Spleen (tissue), 13 donors: ENCODE results near the gene HTATIP2. TPM values are rescaled to one million over a fixed set of nuclear protein-coding genes. Genes with fewer than 3 reads are reported as not detected.

Source experiments
- DNase-seq: peaks from one replicate; pipeline ENCODE4 v3.0.0-alpha.2; 2020
- H3K27ac ChIP-seq, 8 donors: fragments of 200-600 bp; sonication (generic) in 7 of 8; 1 replicate in 4 of 8; 2 replicates in 4 of 8; pipeline versions ENCODE4 v1.5.0 to v1.8.0; 2016 to 2021; ENCODE audit warnings: inconsistent platforms in 4 of 8, mild to moderate bottlenecking in 4 of 8, moderate library complexity in 1 of 8
- H3K27me3 ChIP-seq, 7 donors: fragments of 200-600 bp; sonication (generic) in 6 of 7; replicated peaks in 1 of 7; 1 replicate in 4 of 7; 2 replicates in 3 of 7; pipeline versions ENCODE4 v1.5.0 to v1.8.0; 2016 to 2021; ENCODE audit warnings: inconsistent platforms in 3 of 7, mild to moderate bottlenecking in 1 of 7
- H3K36me3 ChIP-seq, 6 donors: fragments of 200-600 bp; sonication (generic) in 5 of 6; 1 replicate in 4 of 6; 2 replicates in 2 of 6; pipeline versions ENCODE4 v1.5.0 to v1.8.0; 2016 to 2021; ENCODE audit warnings: inconsistent platforms in 2 of 6
- H3K4me1 ChIP-seq, 6 donors: fragments of 200-600 bp; sonication (generic) in 5 of 6; 1 replicate in 3 of 6; 2 replicates in 3 of 6; pipeline versions ENCODE4 v1.5.0 to v1.8.0; 2016 to 2021; ENCODE audit warnings: inconsistent platforms in 3 of 6
- H3K4me3 ChIP-seq, 8 donors: fragments of 200-600 bp; sonication (generic) in 7 of 8; 1 replicate in 4 of 8; 2 replicates in 4 of 8; pipeline versions ENCODE4 v1.5.0 to v1.8.0; 2016 to 2021; ENCODE audit warnings: inconsistent platforms in 4 of 8, mild to moderate bottlenecking in 4 of 8, moderate library complexity in 2 of 8
- H3K9me3 ChIP-seq, 8 donors: fragments of 200-600 bp; sonication (generic) in 7 of 8; 1 replicate in 4 of 8; 2 replicates in 4 of 8; pipeline versions ENCODE4 v1.5.0 to v1.8.0; 2016 to 2021; ENCODE audit warnings: inconsistent platforms in 4 of 8
- CTCF ChIP-seq, 11 experiments: fragments of 200-600 bp in 7 of 11; fragments of 450-650 bp in 4 of 11; sonication (generic) in 4 of 11; IDR thresholded peaks in 8 of 11; conservative IDR thresholded peaks in 3 of 11; 1 replicate in 7 of 11; 2 replicates in 4 of 11; pipeline versions ENCODE4 v1.4.0 to v1.8.0; 2016 to 2021; ENCODE audit warnings: antibody characterized with exemption in 11 of 11, inconsistent platforms in 4 of 11, mild to moderate bottlenecking in 1 of 11
- POLR2A ChIP-seq, 3 donors: fragments of 450-650 bp; IDR thresholded peaks; one replicate each; pipeline ENCODE4 v1.5.1; 2017; ENCODE audit warnings: antibody characterized with exemption in 3 of 3, mild to moderate bottlenecking in 1 of 3
- POLR2AphosphoS5 ChIP-seq, 3 donors: sonication (generic); formaldehyde crosslinking; IDR thresholded peaks; one replicate each; pipeline ENCODE4 v1.5.1; 2017; ENCODE audit warnings: antibody characterized with exemption in 3 of 3
- WGBS, 5 donors: extraction: QIAGEN DNeasy Blood & Tissue Kit in 3 of 5; methylation state at CpG; one replicate each; pipeline versions ENCODE4 v1.1.5 to v1.1.7; 2013 to 2018; 5-methylcytosine and 5-hydroxymethylcytosine counted together
- intact Hi-C: fragments of 100-400 bp; cut with DNase I; formaldehyde crosslinking; loops from one replicate; pipeline ENCODE4 v1.15.0; 2023; ENCODE audit warnings: low total_unique reads
- long read RNA-seq, 2 donors: transcript quantifications; one replicate each; lab custom pipeline, GENCODE V29; 2026
- polyA plus RNA-seq, 3 donors: library from polyadenylated mRNA; stranded (reverse); fragments of 200-250 nt; gene quantifications; one replicate each; pipeline ENCODE4 v1.2.1, GENCODE V29; 2013
- total RNA-seq, 7 donors: library from RNA; depleted of rRNA in 3 of 7; stranded (reverse); fragments of >200 nt in 3 of 7; fragmentation: NEBNext Ultra II Directional in 4 of 7; extraction: Animal tissue kit (Norgen Biotek cat#: 25700) in 4 of 7; gene quantifications; one replicate each; pipeline versions ENCODE4 v1.1.0 to v1.2.1, GENCODE V29; 2016 to 2021
- donor health status: healthy with polysubstance abuse.
- donor health status: DM: no; HTN: no; CAD: no; lungs with moderate emphysema.
- donor health status: DM: no; HTN: no; CAD: no.
- donor health status: Bipolar disorder and iron deficiency.
- donor health status: healthy.
- donor health status: DM: no; HTN: no; CAD: no.
- donor health status: DM: yes; HTN: yes; CAD: no.

HTATIP2 gene
- total RNA-seq (10 to 100 TPM; 35.6 to 70.2 (median 43.2) TPM), polyA plus RNA-seq (10 to 100 TPM; 24.3 to 42.7 (median 30.6) TPM)
- long read RNA-seq, donor 1, partial matches to known transcripts, result 0 of 5 reads
- long read RNA-seq, donor 1, other reads (novel, unspliced or antisense), result 0 of 5 reads
- long read RNA-seq, donor 2, transcript HTATIP2-209 (3 exons, 1,562 nt), result major isoform, 5 of 11 reads
- long read RNA-seq, donor 2, partial matches to known transcripts, result 0 of 11 reads
- long read RNA-seq, donor 2, other reads (novel, unspliced or antisense), result 0 of 11 reads

GRCh38 chr11:20363500-20364340 lies at the start of gene HTATIP2:
HTATIP2 (plus strand) TSS chr11:20363714; CDS start chr11:20364238, 524 bp downstream.
- no peaks in the 10 kb centered on the region for H3K9me3 ChIP-seq
- peaks cover 10 to 70% (median 44%) of the 10 kb centered on the region in 6 donors for H3K4me1 ChIP-seq
- 2 to 4% (median 3%) methylated on average over 15 to 68 of the region's 68 CpGs for WGBS, 5 donors
- DNase-seq, result peak; percentile 96
- H3K4me3 ChIP-seq, result peak within 1 kb of the TSS; percentile 82 to 93 (median 85)
- H3K36me3 ChIP-seq, result peaks cover 0 to 24% (median 2%) of the 10 kb centered on the region in 6 donors
- intact Hi-C loops, result no loop called here
- H3K27ac ChIP-seq, result peak within 1 kb of the TSS; percentile 86 to 98 (median 92)
- no peaks in the 10 kb centered on the region for H3K27me3 ChIP-seq
- TF ChIP-seq CTCF (IDR thresholded peaks at IDR 0.05 in 8 of 11, conservative IDR thresholded peaks at IDR 0.05 in 3 of 11) (no peak), POLR2A (IDR thresholded peaks at IDR 0.05) (no peak), POLR2AphosphoS5 (IDR thresholded peaks at IDR 0.05) (peak; percentile 86 to 91 (median 87))

- H3K27ac ChIP-seq, result no peak overlapping the region
- no peaks in the 10 kb centered on the region for H3K9me3 ChIP-seq
- H3K27me3 ChIP-seq, result no peaks in the 10 kb centered on the region
- no peak overlapping the region for H3K4me3 ChIP-seq
- H3K36me3 ChIP-seq, result no peaks in the 10 kb centered on the region
- intact Hi-C loops, result no loop called here
- WGBS, 5 donors, result 7 to 34% (median 25%) methylated on average over 1 of the region's 1 CpG
- no peak for DNase-seq
- TF ChIP-seq CTCF (IDR thresholded peaks at IDR 0.05 in 8 of 11, conservative IDR thresholded peaks at IDR 0.05 in 3 of 11) (no peak), POLR2A (IDR thresholded peaks at IDR 0.05) (no peak), POLR2AphosphoS5 (IDR thresholded peaks at IDR 0.05) (no peak)
- H3K4me1 ChIP-seq, result no peaks in the 10 kb centered on the region
These were observed 47.7 kb upstream of the HTATIP2 start for GRCh38 chr11:20315800-20316199.

- intact Hi-C loops, result no loop called here
- Histone ChIP-seq H3K36me3 (no peaks in the 10 kb centered on the region), H3K9me3 (no peaks in the 10 kb centered on the region), H3K4me3 (no peak overlapping the region), H3K4me1 (no peaks in the 10 kb centered on the region), H3K27me3 (no peaks in the 10 kb centered on the region), H3K27ac (no peak overlapping the region)
- DNase-seq, result no peak
- TF ChIP-seq POLR2A (IDR thresholded peaks at IDR 0.05) (no peak), POLR2AphosphoS5 (IDR thresholded peaks at IDR 0.05) (no peak), CTCF (IDR thresholded peaks at IDR 0.05 in 8 of 11, conservative IDR thresholded peaks at IDR 0.05 in 3 of 11) (no peak)
These were observed 42.3 kb upstream of the HTATIP2 start for GRCh38 chr11:20321177-20321576.

- no peaks in the 10 kb centered on the region for H3K4me1 ChIP-seq
- no peak overlapping the region for H3K27ac ChIP-seq
- H3K36me3 ChIP-seq, result no peaks in the 10 kb centered on the region
- no peak for DNase-seq
- 78 to 93% (median 84%) methylated on average over 7 of the region's 7 CpGs for WGBS, 5 donors
- no peaks in the 10 kb centered on the region for H3K9me3 ChIP-seq
- H3K4me3 ChIP-seq, result no peak overlapping the region
- H3K27me3 ChIP-seq, result peaks cover 0 to 9% (median 0%) of the 10 kb centered on the region in 7 donors
- TF ChIP-seq POLR2AphosphoS5 (IDR thresholded peaks at IDR 0.05), result no peak
- no peak for TF ChIP-seq POLR2A (IDR thresholded peaks at IDR 0.05)
- TF ChIP-seq CTCF (IDR thresholded peaks at IDR 0.05 in 8 of 11, conservative IDR thresholded peaks at IDR 0.05 in 3 of 11), result no peak
- intact Hi-C loops, result no loop called here
These were observed 36.1 kb upstream of the HTATIP2 start for GRCh38 chr11:20327377-20327935.
